Superior temporal gyrus (tissue), 1 donor: Measurements from ENCODE around the gene ARHGAP45.
"Not testable (repeated sequence)": the region's sequence is repeated elsewhere in the genome, so short reads cannot be mapped to it uniquely, and the experiment has no call there.

Experiments used
- DNase-seq: peaks from one replicate; pipeline ENCODE4 v3.0.0-alpha.2; 2016; ENCODE audit errors: extremely low spot score

Gene ARHGAP45

DNA sequence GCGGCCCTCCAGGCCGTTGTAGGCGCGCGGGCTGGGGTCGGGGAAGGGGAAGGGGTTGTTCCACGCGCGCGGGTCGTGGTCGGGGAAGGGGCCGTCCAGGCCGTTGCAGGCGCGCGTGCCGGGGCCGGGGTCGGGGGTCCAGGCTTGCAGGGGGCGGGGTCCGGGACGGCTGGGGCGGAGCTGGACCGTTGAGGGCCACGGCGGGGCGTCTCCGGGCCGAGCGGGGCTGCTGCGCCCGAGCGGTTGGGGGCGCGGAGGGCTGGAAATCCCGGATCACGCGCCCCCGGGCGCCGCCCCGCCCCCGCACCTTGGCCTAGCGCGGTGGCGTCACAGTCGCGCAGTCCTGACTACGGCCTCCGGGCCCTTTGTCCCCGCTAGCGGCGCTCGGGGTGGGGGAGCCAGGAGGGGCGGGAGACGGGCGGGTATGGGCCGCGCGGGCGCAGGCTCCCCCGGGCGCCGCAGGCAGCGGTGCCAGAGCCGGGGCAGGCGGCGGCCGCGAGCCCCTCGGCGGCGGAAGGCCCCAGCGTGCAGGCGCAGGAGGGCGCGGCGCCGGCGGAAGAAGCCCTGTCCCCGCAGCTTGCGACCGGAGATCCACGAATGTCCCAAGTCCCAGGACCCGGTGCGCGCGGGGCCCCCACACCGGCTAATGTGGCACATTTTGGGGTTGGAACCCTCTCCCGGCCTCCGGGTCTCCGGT, 37.5 kb downstream of the ARHGAP45 start:
- DNase-seq = peak; percentile 61

DNA sequence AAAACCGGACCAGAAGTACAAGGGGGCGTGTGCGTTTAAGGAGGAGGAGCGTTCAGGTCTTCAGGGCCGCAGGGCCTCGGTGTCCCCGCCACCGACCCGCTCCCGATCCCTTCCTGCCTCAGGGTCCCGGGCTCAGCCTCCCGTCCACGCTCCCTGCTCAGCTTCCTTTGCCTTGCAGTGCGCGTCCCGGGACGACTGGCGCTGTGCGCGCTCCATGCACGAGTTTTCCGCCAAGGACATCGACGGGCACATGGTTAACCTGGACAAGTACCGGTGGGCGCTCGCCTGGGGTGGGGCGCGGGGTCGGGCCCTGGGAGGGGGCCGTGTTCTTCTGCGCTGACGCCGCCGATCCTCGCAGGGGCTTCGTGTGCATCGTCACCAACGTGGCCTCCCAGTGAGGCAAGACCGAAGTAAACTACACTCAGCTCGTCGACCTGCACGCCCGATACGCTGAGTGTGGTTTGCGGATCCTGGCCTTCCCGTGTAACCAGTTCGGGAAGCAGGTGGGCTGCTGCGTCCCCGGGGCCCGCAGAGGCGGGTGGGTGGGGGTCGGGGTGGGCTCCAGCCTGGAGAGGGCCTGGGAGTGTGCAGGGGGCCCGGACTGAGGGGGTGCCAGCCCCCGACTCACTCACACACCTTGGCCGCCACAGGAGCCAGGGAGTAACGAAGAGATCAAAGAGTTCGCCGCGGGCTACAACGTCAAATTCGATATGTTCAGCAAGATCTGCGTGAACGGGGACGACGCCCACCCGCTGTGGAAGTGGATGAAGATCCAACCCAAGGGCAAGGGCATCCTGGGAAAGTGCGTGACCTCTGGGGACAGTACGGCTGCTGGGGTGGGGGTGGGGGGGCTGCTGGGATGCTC, 38.3 kb downstream of the ARHGAP45 start:
- DNase-seq = no peak

DNA sequence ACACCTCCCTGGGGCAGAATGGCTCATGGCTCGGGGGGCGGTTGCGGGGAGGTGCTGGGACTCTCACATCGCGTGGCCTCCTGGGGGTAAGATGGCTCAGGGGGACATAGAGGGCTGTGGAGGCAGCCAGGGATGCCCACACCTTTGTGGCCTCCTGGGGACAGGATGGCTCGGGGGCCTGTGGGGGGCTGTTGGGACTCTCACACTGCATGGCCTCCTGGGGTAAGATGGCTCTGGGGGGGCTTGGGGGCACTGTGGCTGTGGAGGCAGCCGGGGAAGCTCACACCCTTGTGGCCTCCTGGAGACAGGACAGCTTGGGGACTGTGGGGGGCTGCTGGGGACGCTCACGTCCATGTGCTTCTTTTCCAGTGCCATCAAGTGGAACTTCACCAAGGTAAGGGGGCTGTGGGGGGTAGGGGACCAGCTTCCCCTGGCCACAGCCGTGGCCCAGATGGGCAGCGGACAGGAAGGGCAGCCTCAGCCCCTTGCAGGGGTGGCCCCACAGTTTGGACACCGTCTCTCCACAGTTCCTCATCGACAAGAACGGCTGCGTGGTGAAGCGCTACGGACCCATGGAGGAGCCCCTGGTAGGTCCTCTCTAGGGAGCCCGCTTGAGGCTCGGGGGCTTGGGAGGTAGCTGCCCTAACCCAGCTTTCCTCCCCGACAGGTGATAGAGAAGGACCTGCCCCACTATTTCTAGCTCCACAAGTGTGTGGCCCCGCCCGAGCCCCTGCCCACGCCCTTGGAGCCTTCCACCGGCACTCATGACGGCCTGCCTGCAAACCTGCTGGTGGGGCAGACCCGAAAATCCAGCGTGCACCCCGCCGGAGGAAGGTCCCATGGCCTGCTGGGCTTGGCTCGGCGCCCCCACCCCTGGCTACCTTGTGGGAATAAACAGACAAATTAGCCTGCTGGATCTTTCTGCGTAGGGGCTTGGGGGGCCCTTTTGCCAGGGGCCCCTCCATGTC, 39.2 kb downstream of the ARHGAP45 start:
- no peak for DNase-seq

DNA sequence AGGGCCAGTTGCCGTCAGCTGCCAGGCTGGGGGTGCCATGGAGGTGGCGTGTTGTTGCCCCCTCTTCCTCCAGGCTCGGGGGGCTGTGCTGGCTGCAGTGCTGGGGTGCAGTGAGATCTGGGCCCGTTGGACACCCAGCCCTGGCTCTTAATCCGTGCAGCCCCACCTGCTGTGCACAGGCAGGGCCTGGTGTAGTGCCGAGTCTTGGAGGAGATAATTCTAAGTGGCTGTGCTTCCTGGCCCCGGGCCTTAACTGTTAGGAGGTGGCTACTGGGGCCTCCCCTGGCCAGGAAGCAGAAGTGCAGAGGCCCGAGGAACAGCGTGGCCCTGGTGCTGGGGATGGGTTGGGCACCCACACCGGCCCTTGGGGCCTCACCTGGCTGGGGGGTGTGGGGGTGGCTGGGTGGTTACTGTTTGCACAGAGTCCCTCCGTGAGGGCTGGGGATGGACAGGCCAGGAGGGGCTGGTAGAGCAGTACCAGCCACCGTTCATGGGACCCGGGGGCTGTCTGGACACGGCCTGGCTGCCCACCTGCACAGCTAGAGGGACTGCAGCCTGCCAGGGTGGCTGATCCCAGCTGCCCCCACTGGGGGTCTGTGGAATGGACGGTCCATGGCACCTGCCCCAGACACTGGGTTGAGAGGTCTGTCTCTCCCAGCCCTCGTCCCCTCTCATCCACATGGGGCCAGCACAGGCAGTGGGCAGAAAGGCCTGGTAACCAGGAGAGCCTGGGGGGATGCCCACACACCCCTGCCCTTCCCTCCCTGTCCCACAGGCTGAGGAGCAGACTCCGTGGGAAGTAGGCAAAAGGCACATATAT, 40.1 kb downstream of the ARHGAP45 start:
- DNase-seq = no peak

DNA sequence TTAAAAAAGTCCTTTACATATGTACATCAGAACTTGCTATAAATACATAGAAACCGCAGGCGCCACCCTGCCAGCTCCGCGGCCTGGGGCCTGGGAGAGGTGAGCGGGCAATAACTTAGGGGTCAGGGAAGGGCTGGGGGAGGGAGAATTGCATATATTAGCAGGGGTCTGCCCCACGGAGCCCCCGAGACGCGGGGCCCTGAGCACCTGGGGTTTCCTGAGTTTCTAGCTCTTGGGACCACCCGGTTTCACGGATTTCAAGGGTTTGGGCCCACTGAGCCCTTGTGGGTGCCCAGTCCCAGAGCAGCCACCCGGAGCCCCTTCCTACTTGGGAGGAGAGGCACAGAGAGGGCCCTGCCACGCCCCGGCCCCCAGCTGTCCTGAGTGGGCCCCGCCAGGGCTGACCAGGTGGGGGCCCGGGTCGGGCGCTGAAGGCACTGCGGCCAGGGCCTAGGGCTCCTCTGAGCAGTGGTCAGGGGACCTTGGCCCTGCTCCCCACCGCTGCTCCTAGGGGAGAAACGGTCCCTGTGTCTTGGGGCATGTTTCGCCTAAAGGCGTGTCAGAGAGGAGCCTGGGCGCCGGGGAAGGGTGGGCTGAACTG, 40.8 kb downstream of the ARHGAP45 start:
- DNase-seq = no peak

DNA sequence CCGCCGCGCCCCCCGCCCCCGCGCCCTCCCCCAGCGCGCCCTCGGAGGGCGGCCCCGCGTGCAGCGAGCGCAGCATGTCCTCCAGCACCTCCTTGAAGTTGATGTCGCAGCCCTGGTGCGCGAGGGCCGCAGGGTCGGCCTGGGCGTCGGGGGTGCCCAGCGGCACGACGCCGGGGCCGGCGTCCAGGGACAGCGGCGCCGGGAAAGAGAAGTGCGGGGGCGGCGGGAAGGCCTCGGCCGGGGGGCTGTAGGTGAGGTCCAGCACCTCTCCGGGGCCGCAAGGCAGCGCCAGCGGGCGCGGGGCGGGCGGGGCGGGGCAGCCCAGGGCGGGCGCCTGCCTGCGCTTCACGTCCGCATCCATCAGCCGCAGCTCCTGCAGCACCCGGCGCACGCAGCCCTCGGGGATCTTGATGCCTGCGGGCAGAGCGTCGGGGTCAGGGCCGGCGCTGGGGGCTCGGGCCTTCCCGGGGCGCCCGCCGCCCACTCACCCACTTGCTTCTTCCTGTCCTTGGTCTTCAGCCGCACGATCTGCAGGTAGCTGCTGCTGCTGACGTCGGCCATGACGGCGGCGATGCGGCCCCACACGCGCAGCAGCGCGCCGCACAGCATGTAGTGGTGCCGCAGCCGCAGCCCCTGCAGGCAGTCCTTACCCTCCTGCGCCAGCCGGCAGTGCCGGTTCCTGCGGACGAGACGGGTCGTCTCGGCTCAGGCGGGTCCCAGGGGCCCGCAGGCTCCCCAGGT, 41.5 kb downstream of the ARHGAP45 start:
- no peak for DNase-seq

DNA sequence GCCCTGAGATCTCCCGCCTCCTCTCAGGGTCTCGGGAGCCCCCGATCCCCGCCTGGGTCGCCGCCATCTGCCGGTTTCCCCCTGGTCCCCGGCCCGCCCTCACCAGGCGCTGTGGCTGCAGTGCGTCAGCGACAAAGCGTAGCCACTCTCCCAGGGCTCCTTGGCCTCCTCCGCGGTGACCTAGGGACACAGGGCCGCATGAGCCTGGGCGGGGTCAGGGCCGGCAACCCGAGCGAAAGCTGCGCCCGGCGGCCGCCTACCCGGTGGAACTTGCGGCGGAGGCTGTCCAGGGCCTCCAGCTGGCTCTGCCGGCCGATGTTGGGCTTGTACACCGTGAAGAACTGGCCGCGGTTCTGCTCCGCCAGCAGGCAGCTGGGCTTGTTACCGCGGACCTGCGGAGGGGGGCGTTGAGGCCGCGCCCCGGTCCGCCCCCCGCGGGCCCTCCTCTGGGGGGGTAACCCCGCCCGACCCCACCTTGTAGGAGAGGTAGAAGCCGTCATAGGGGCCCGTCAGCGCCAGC, 42.1 kb downstream of the ARHGAP45 start:
- DNase-seq = no peak

DNA sequence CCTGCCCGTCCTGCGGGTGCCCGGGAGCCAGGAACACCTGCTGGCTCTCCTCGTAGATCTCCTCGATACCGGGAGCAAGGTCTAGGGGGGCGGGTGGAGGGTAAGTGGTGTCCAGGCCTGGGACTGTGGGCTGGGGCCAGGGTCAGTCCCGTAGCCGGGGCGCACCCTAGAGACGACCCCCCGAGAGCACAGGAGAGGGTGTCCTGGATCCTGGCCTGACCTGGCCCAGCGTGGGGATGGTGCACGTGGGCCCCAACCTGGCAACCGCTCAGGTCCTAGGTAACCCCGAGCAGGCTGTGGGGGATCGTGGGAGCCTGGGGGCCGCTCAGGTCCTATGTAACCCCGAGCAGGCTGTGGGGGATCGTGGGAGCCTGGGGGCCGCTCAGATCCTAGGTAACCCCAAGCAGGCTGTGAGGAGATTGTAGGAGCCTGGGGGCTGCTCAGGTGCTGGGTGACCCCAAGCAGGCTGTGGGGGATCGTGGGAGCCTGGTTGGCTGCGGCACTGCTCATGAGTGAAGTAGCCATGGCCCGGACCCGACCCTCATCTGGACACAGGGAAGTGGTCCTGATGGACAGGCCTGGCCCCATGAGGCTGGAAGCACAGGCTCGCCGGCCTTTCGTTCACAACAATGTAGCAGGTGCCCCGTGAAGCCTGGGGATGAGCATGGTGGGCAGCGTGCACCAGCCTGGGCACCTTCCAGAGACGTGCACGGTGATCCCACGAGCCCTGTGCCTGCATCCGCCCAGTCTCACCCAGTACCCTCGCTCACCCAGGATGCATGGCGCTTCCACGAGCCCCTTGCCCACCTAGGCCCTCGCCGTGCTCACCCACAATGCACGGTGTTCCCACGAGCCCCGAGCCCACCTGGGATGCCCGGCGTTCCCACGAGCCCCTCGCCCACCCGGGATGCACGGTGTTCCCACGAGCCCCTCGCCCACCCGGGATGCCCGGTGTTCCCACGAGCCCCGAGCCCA, 43.0 kb downstream of the ARHGAP45 start:
- DNase-seq = no peak

DNA sequence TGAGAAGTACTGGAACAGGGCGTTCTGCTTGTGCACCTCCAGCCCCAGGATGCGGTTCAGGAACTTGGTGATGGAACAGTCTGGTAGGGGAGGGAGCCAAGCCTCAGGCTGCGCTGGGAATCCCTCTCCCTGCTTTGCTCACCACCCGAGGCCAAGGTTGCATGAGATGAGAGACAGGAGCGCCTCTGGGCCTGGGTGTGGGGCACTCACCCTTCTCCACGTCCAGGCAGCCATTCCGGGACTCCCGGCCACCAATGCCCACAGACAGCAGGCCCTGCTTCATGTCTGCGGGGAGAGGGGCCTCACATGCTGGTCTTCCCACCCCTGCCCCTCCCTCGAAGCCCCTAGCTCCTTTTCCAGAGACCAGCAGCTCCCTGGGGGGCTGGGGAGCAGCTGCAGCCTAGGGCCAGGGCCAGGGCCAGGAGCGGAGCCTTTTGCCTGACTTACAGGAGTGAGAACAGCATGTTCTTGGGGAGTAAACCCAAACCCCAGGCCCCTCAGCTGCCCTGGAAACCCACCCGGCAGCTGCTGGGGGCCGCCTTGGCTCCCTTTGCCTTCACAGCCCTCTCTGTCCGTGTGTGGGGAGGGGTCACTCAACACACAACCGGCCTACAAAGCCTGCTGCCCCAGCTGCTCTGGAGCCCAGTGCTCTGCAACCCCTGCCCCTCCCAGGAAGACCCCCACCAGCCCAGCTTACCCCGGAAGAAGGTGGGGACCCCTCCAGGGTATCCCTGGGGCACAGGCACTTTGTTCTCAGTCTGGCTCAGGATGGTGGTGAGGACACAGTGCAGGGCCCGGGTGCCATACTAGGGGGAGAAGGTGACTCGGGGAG, 44.1 kb downstream of the ARHGAP45 start:
- DNase-seq = no peak

DNA sequence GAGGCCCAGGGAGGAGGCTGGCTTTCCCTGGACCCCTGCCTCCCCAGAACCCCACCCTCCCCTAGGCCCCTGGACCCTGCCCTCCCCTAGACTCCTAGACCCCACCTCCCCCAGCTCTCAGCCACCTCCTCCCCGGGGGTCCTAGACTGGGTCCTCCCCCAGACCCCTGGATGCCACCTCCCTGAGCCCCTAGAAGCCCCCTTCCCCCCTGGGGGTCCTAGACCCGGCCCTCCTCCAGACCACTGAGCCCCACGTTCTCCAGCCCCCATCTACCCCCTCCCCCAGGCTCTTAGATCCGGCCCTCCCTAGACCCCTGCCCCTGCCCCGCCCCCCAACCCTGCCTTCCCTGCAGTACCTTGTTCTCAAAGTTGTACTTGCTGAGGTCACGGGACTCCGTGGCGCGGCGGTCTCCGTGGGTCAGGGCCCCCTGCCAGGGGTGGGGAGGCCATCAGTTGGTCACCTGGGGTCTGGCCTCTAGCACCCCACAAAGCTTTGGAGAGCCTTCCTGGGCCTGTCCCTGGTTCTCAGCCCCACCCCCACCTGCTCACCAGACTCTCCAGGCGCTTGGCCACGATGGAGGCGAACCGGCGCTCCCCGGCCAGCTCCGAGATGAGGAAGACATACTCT, 44.8 kb downstream of the ARHGAP45 start:
- DNase-seq = no peak

DNA sequence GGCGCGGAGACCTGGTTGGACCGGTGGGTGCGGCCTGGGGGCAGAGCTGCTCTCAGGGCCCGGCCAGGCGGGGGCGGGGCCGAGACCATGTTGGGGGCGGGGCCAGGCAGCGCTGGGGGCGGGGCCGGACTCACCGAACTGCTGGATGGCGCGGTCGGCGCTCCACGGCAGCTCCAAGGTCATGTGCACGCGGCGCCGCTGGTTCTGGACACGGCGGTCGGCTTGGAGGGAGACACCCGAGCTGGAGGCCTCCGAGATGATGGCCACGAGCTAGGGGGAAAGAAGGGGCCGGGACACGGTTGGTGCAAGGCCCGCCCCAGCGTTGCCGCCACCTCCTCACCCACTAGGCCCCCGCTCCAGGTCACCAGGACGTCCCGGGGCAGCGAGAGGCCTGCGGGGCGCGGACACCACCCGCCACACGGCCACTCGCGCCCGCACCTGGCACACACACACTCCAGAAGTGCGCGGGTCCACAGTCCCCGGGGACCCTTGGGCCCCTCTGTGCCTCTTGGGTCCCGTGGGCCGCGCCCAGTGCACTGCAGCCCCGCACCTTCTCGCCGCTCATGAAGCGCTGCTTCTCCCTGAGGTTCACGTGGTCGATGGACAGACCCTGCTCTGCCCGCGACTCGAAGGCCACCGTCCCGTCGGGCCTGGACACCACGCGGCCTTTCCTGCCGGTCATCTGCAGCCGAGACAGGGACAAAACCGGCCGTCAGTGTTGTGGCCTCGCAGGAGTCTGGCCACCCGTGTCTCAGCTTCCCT, 45.5 kb downstream of the ARHGAP45 start:
- no peak for DNase-seq

DNA sequence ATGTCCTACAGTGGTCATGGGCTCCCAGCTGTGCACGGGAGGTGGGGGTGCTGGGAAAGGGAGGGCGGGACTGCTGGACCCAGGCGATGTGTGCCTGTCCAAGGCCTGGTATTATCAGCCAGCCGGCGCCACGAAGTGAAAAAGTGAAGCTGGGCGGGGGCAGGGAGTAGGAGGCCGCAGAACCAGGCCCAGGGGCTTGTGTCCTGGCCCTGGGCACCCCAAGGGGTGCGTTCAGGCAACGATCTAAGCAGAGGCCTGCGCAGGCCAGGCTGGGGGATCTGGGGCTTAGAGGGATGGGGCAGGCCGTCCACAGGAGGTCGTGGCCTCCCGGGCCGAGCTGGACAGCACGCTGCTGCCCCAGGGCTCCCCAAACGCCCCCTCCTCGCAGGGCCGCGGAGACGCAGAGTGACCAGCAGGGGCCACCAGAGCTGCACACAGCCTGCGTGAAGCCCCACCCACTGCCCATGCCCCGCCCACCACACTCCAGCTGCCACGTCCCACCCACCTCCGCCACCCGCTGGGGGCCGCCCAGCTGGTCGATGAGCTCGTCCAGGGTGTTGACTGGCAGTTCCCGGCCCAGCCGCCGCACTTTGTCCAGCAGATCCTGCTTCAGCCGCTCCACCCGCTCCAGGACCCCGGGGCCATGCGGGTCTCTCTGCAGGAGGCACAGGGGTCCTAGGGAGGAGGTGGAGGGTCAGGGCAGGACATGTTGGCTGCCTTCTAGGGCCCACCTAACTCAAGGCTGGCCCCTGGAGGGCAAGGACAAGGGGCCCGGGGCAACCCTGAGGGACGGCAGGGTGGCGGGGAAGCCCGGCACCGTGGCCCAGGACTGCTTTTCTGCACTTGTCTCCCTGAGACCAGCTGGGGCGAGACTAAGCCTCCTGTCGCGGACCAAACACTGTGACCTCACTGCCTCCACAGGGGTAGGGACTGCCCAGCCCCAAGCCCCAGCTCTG, 46.3 kb downstream of the ARHGAP45 start:
- DNase-seq = peak; percentile 89

DNA sequence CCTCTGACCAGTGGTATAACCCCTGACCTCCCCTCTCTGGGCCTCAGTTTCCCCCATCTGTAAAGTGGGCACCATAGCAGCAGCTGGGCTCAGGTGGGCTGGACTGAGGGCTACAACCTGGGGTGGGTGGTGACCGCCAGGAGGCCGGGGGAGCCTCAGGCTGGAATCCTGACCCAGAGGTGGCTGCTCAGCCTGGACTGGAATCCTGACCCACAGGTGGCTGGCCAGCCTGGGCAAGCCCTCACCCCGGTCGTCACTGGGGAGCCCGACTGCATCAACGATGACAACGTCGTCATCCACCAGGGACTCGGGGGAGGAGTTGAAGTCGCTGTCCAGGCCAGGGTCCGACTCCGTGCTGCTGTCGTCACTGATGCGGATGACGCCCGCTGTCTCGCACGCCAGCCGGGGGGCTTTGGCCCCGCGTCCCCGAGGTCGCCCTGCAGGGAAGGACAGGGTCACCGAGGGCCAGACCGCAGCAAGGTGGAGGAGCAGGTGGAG, 47.1 kb downstream of the ARHGAP45 start:
- no peak for DNase-seq

DNA sequence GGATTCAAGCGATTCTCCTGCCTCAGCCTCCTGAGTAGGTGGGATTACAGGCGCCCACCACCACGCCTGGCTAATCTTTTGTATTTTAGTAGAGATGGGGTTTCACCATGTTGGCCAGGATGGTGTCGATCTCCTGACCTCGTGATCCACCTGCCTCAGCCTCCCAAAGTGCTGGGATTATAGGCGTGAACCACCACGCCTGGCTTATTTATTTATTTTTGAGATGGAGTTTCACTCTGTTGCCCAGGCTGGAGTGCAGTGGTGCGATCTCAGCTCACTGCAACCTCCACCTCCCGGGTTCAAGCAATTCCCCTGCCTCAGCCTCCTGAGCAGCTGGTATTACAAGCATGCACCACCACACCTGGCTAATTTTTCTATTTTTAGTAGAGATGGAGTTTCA, 47.8 kb downstream of the ARHGAP45 start:
- DNase-seq = not testable (repeated sequence)
